Glomerular visceral epithelial cell (primary cell): ENCODE data around the gene RGS3.
A peak's percentile ranks its signal among the peaks of the same experiment; 100 is the strongest.

Experiments used
- DNase-seq: peaks from one replicate; pipeline ENCODE4 v3.0.0-alpha.2; 2016; ENCODE audit errors: extremely low spot score

The RGS3 gene

DNA sequence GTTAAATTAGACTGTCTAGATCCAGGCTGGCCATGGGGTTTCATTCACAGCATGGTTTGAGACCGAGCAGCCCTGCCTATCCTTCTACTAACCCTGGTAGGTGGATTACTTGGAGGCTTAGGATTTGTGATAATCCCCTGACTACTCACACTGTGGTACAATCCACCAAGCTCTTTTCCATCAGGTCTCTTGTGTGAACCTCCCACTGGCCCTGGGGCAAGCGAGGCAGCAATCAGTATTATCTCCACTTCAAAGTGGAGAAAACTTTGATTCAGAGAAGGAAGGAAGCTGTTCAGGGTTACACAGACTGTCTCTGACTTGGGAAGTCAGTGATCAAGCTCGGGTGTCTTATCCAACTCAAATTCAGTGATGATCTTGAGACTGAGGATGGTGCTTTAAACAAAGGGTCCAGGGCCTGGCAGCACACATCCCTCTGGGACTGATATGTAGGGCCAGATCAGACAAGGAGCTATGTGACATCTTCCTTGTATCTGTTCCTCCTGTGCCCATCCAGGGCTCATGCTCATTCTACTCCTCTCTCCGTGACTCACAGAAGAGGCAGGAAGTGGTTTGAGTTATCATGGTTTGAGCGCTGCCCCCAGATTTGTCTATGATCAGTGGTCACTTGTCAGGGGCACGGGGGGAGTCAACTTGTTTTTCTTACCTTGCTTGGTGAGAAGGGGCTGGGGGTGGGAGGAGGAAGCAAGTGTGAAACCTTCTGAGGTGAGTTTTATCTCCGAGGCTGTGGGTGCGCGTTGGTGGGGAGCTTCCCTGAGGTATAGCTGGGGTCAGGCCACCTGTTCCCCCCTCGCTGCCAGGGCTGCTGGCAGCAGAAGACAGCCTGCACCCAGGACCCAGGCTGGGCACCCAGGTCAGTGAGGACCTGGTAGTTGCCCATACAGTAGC, 48.6 kb downstream of the RGS3 start:
- DNase-seq = peak; percentile 77

DNA sequence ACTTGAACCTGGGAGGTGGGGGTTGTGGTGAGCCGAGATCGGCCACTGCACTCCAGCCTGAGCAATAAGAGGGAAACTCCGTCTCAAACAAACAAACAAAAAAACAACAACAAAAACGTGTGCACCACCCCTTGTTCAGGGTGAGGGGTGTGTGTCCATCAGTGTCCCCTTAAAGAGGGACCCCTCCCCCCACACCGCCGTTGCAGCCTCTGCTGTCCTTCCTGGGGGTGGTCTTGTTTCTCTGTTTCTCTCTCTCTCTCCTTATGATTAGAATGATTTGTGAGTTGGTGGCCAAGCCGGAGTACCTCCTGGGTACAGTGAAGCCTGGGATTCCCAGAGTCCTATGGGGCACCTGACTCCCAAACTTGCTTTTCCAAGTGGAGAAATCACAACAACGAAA, 49.6 kb downstream of the RGS3 start:
- DNase-seq = no peak

DNA sequence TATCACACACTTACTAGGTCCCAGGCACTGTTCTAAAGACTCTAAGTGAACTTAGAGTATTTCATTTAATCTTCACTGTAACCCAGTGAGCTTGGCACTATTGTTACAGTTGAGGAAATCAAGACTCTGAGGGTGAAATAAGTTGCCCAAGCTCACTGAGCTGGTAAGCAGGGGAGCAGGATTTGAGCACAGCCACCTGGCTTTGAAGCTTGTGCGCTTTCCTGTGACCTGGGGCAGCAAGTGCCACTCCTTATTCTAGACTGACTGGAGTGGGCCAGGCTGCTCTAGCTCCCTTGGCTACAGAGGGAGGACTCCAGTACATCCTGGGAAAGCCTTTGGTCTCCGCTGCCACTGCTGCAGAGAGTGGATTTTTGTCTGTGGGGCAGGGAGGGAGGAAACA, 50.0 kb downstream of the RGS3 start:
- no peak for DNase-seq

DNA sequence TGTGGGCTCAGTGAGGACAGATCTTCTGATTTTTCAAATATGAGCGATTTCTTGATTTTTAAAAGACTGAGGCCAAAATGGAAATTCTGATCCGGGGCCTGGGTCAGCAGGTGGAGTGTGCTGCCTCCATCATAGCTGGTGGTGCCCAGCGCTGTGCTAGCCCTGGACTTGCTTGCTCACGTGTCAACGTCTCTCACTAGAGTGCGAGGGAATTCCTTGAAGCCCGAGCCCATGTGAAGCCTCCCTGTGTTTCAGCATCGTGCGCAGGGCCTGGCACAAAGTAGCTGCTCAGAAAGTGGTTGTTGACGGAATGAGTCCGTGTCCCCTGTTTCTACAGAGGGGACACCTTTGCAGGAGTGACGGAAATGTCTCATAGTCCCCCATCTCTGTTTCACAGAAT, 50.5 kb downstream of the RGS3 start:
- no peak for DNase-seq

DNA sequence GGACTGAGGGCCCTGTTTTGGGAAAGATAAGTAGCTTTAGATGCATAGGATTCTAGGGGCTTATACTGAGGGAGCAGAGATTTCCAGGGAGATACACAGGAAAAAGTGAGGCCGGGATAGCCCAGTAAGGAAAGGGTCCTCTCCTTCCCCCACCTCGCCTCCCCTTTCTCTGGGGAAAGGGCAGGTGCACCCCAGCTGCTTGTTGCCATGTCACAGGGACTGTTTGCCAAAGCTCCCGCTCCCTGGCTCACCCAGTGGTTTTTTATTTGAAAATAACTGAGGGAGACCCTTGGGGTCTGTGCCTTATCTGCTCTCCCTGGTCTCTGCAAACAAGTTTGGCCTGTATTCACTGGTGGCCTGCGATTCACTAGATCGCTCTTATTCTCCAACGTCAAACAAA, 51.2 kb downstream of the RGS3 start:
- no peak for DNase-seq

DNA sequence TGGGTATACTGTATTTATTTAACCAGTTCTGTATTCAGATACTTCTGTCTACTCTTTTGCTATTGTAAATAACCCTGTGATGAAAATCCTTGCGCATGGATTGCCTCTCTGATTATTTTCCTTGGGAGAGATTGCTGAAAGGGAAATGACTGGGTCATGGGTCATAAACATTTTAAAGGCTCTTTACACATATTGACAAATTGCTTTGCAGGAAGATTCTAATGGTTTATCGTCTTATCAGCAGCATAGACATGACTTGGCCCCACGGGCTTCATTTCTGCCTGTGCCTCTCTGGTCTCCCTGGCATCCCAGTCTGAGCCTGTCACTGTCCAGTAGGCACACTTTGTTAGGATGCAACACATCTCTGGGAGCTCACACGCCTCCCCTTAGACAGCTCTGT, 52.3 kb downstream of the RGS3 start:
- no peak for DNase-seq

DNA sequence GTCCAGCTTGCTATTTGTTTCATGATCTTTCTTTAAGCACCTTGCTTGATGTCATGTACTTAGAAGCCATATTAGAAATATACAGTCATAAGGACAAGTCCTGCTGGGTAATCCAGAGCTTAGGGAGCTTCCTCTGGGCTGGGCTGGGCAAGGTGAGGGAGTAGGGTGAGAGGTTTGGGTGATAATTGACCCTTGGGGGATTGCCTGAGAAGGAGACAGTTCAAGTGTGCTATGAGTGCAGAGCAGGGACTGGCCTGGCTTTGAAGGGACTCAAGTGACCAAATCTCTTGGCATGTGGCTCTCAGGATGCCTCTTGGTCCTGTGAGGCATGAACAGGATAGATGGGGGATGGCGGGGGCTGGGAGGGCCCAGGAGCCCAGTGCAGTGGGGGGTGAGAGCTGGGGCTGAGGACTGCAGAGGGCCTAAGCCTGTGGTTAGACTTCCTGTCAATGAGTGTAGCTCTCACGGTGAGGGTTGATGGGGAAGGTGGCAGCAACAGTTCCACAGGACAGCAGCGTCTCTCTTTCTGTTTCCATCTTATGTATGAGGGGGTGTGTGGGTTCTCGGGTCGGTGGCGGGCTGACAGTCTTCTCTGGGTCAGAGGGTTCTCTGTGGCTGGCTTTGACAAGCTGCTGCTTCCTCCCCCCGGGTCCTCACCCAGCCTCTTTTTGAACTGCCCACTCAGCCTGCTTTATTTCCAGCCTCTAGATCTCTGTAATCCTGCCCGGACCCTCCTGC, 53.5 kb downstream of the RGS3 start:
- DNase-seq = peak; percentile 90

DNA sequence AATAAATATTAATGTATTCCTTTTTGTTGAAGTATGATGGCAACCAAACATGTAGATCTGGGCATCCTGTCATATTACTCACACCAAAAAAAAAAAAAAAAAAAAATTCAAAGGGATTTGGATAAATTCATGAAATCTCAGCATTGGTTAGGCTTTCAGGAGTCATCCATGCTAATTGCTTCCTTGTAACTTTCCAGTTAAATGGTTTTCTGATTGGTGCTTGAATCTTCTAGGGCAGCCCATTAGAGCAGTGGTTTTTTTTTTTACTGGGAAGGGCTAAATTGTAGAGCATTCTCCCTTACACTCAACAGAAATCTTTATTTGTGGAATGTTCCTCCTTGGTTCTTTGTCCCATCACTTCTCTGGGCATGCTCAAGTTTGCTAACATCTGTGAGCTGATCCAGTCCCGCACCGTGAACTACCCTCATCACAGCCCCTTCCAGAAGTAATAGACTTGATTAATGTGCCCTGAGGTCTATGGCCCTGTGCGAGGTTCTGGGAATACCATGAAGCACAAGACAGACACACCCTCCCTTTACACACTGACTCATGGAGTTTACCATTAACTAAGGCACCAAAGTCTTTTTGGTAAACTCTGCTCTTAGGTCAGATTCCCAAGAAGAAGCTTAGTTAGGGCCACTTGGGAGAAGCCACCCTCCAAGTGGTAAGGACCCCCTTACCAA, 56.0 kb downstream of the RGS3 start:
- peak; percentile 93 for DNase-seq

DNA sequence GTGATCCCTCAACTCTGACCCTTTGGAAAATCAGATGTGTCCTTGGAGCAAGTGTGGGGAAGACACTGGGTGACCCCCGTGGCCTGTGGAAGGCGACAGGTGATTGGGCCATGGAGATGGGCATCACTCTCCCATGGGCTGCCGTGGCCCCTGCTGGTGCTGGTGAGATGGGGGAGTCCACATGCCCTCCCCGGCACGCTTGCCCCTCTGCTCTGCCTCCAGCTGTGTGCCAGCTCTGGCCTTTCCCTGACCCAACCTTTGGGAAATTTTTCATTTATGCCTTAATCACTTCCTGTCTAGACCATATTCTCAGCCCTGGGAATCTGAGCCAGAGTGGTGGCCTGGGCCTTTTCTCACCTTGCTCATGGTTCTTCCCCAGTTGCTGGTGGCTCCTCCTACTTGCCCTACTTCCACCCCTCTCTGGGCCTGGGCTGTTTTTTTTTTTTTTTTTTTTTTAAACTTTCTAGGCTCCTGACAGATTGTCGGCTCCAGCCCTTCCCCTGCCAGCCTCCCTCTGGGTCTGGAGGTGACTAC, 56.6 kb downstream of the RGS3 start:
- peak; percentile 96 for DNase-seq

DNA sequence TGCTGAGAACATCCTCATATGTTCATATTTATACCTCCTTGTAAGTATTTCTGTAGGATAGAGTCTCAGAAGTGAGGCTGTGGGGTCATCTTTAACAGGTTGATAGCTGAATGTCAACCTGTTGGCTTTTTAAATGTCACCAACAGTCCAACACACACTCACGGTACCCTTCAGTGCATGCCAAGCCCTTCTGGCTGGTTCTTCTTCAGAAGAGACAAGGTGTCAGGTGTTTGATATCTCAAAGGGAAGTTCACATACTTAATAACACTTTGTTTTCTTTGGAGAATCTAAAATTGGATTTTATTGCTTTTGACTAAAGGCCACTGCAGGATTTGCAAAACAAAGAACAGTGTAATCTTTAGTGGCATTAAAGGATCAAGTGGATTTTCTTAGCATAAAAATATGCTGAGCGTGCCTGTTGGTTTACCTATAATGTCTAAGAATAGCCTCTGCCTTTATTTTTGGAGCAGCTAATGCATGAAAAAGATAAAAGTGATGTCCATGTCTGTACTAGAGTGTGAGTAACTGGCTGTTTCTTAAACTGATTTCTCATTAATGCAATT, 58.2 kb downstream of the RGS3 start:
- no peak for DNase-seq

DNA sequence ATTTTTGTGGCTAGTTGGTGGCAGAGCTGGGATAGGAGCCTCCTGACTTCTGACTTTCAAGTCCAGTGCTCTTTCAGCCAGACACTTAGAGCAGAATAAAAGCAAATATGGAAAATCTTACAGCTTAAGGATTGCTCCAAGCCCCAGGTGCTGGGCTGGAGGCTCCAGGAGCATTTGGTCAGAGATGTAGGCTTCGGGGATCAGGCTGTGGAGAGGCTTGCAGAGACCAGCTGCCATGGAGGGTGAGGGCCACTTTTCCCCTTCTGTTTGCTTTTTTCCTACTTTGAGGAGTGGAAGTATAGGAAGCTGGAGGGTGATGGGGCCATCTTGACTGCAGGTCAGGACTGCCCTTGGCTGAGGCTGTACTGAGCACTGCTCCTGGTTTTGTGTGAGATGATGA, 58.9 kb downstream of the RGS3 start:
- DNase-seq = no peak

DNA sequence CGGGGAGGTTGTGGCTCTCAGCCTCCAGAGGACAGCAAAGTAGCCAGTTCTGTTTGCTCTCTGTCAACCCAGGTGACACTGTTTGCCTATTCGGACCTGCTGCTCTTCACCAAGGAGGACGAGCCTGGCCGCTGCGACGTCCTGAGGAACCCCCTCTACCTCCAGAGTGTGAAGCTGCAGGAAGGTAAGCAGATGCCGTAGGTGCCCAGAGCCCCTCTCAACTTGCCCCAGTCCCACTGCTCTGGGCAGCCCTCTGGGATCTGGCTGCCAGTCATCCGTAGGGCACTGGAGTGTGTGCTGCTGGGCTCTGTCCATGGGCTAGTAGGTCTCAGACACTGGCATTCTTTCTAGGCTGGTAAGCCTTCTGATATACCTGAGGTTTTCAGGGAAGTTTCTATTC, 59.3 kb downstream of the RGS3 start:
- no peak for DNase-seq

DNA sequence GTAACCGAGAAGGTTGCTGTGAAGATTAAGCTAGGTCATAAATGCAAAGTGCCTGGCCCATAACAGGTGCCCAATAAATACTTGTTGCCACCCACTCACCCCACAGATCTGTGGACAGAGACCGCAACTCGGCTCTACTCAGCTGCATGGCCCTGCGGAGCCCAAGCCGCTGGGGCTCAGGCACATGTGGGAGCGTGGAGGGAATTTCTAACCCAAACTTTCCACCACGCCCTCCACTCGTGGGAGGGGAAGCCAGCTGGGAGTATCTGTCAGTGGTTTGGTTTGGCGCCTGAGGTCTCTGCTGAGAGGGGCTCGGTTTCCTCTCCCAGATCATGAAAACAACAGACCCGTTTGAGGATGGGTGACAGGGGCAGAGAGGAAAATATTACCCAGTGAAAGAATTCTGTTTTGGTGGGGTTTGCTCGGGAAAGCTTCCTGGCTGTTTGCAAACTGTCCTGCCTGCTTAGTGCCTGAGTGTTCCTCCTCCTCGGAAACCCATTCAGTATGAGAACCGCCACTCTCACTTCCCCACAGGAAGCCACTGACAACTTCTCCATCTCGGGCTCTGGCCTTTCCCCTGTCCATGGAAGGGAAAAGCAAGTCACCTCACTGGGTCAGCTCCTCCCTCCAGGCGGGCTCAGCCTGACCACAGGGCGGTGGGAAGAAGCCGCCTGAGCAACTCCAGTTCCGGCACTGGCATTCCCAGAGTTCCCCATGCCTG, 60.1 kb downstream of the RGS3 start:
- peak; percentile 31 for DNase-seq

DNA sequence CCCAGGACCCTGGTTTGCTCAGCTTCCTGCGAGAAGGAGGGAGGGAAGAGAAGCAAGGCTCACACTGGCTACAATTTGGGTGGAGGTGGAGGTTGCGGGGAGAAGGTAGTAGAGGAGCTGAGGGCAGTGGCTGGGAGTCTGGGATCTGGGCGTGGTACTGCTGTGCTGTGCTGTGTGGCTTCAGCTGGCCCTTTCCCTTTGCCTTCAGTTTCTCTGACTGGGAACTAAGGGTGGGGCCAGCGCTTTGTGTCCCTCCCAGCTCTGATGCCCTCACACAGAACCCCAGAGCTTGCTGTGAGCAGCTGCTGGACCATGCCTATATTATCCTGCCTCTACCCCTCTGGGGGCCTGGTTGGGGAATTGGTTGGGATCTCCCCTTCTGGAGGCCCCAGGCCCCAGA, 60.9 kb downstream of the RGS3 start:
- no peak for DNase-seq

DNA sequence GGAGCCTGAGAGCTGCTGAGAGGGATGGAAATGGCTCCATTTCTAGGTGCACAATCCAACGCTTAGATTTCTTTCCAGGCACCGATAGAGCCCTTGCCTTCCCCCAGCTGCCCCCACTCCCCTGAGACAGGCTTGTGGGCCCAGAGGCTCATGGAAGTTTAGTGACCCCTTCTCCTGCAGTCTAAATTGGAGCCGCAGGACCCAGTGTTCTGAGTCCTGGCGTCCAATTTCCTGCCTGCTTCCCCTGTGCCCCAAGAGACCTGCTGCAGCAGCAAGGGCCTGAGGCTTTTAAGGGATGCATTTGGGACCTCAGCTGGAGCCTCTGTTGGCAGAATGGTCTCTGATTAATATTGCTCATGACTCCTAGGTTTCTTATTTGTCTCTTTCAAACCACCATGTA, 61.7 kb downstream of the RGS3 start:
- no peak for DNase-seq

DNA sequence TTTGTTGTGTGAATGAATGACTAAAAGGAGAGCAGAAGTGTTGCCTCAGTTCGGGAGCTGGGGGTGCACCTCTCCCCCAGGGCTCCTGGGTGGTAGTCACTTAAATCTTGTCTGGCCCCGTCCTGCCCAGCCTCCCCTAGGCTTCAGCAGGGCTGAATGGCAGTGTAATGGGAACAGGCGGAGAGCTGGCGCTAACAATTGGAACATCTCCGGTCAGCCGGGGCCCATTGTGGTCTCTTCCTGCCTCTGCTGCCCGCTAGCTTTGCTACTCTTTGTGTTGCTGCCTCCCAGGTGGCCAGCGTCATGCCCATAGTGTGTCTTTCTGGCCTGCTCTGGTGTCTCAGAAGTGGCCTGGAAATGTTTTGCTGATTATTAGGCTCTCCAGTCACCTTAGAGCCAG, 62.3 kb downstream of the RGS3 start:
- DNase-seq = no peak

DNA sequence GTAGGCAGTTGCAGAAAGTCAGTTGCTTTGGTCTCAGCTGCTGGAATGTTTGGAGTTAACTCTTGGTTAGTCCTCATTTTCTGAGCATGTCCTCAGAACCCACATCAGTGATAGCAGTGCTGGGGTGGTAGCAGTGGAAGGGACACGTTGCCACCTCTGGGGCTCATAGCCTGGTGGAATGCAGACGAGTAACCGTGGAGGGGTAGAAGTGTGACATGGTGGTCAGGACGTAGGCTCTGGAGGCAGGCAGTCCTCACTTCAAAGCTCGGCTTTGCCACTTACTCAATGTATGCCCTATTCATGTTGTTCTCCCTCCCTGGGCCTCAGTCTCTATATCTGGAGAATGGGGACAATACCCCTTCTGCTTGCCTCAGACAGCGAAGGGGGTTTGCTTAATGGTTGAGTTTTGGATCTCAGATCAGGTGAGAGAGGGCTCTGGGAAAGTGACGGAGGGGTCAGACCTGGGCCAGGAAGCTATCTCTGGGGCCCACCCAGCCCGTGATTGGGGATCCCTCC, 62.8 kb downstream of the RGS3 start:
- no peak for DNase-seq

DNA sequence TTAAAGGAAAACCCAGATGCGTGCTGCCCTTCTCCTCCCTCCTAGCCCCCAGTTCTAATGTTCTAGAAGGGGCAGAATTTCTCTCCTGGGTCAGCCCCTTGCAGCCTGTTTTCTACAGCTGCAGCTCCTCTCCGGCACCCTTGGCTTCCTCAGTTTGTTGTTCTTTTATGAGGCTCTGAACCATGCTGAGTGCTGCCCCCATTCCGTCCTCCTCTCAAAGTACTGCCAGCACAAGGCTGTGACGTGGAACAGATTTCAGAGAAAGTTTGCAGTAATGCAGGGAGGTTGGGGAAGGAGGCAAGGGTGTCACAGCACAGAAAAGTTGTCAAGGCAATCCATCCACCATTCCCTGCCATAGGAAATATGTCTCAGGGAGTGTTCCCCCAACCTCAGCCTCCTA, 63.3 kb downstream of the RGS3 start:
- DNase-seq = no peak

DNA sequence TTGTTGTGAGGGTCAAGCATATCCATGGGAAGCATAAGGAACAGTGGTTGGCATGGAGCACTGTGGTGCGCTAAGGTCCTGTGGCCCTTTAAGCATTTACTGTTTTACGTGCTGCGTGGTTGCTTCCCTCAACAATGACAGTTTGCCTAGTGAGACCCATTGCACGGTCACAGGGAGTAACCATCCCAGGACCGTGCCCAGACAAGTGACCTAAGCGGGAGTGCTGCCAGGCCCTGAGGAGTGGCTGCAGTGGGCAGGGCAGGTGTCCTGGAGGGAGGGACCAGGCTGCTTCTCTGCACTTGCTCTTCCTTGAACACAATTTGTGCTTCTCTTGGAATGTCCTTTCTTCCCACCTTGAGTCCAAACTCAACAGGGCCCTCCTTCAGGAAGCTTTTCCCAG, 64.6 kb downstream of the RGS3 start:
- DNase-seq = no peak

DNA sequence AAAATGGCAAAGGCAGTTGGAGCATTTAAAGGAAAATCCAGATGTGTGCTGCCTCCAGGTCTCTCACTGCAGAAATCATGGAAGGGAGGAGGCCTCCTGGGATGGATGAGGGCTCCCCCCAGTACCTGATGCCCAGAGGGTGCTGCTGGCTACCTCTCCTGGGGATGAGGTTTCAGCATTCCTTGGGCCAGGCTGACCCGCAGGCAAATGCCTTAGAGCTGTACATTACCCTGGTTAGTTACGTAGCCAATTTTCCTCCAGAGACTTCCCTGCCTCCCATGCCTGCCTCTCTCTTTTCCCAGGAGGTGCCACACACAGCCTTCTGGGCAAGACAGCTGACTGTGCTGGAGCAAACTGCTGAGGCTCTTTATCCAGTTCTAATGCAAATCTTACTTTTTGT, 65.3 kb downstream of the RGS3 start:
- DNase-seq = no peak

DNA sequence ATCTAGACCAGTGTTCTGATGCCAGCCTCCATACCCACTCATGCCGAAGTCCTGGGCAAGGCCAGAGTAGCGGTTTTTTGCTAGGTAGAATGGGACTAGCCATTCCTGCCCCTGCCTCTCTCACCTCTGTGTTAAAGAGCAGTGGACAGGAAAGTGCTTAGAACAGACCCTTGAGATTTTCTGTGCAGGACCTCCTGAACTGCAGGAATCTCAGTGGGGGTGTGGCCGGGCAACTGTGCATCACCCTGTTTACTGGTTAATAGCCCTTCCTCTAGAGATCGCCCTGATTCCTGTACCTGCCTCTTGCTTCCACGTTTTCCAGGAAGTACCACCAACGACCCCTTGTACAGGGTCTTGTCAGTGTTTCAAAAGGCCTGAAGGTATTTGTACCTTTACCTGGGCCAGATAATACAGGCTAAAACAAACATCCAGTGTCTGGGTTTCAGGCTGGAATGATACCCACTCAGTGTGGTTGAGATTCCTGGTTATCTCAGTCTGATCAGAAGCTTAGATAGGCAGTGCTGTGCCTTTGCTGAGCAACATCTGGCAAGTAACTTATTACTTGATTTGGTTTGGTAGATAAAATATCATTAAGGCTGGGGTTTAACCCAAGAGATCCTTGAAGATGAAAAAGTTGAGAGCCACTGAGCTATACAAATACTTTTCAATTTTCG, 65.9 kb downstream of the RGS3 start:
- no peak for DNase-seq
